ENCODE data around the gene HOXA7.

DNA sequence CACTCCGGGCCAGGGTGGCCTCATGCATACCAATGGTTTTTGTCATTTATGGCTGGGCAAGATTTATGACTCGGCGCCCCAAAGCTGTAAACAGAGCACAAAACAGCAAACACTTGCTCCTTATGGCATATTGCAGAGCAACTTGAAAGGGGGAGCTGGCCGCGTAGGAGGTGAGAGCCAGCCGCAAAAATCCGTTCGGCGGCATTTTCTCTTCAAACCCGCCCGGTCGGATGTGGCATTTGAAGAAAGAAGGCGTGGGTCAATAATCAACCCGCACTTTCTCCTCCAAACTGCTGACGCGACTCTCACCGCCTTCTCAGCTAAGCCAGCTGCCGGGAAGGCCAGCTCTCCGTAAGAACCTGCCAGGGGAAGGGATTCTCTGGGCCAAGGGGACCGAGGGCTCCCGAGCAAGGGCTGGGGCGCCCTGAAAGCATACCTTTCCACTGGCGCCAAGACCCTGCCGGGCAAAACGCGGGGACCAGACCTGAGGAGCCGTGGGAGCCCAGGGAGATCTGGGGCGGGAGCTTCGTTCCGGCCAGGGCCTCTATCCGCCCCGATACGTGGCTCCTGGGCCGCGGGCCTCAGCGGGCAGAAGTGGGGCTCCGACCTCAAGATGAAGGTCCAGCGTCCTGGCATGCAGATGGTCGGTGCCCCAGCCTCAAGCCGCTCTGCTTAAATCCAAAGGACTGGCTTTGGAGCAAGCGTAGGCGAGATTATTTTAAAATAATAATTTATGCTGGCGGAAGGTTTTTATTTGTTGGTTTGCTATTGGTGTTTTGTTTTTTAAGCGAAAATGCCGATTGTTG lies 41.1 kb downstream of the HOXA7 start:
- no peak for TF ChIP-seq POLR2AphosphoS5 (IDR thresholded peaks at IDR 0.05; ENCODE audit: low read depth, low read length)
- no peak for TF ChIP-seq POLR2A (IDR thresholded peaks at IDR 0.05; ENCODE audit: low read depth, low read length)
- TF ChIP-seq TAF1 (IDR thresholded peaks at IDR 0.05; ENCODE audit: low read depth, low read length), result no peak
- no peak for TF ChIP-seq SPI1 (IDR thresholded peaks at IDR 0.05; ENCODE audit: low read depth, low read length)
- no peak for TF ChIP-seq POU2F2 (IDR thresholded peaks at IDR 0.05; ENCODE audit: low read depth, low read length)
